ENCODE results near the gene FAM177B.
A peak's percentile ranks its signal among the peaks of the same experiment; 100 is the strongest.

Gene FAM177B

DNA sequence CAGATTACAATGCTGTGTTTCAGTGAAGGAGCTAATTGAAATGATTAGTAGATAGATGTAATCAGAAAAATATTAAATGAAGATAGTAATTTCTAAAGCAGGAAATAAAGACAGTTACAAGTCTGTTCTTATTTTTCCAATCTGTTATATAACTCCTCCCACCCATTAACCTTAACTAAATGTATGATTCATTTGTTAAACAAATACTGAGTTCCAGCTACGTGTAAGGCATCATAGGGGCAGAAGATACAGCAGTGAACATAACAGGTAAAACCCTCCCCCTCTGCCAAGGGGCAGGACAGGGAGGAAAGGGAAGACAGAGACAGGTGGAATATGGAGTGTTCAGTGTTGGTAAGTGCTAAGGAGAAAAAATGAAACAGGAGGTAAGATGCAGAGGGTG lies at the start of gene FAM177B:
Gene FAM177B (plus strand): TSS at position 231 of the 400 bp plus-strand sequence. CDS start 9,344 bp downstream, outside the sequence.
- no peak for DNase-seq

GRCh38 chr1:222691016-222691415 lies 46.0 kb upstream of the FAM177B start:
- DNase-seq: no peak

DNA sequence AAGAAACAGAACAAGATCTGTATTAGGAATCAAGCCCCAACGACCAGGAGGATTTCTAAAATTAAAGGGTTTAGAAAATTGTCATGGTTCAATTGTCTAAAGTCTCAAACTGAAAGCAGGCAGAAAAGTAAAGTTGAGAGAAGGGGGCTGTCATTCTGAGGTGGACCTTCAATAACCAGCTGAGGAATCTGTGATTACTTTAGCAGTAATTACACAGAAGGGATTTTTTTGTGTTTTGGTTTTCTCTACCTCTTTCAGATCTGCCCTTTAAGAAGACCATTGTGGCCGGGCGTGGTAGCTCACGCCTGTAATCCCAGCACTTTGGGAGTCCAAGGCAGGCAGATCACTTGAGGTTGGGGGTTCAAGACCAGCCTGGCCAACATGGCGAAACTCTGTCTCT lies 42.1 kb upstream of the FAM177B start:
- no peak for DNase-seq

DNA sequence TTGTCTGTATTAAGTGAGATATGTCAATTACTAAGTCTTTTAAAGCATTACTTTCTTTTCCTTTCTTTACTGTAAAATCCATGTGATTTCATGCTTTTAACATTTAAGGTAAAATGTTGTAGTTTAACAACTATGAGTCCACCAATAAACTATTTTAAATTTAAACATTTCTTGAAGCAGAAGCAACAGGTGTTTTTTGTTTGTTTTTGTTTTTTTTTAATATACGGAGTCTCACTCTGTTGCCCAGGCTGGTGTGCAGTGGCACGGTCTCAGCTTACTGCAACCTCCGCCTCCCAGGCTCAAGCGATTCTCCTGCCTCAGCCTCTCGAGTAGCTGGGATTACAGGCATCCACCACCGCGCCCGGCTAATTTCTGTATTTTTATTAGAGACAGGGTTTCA lies 40.3 kb upstream of the FAM177B start:
- DNase-seq: no peak

GRCh38 chr1:222697203-222697602 lies 39.8 kb upstream of the FAM177B start:
- DNase-seq: no peak

- DNase-seq: no peak
Measured at GRCh38 chr1:222697826-222698225, 39.2 kb upstream of the FAM177B start.

GRCh38 chr1:222702210-222702609 lies 34.8 kb upstream of the FAM177B start:
- no peak for DNase-seq

GRCh38 chr1:222704260-222704659 lies 32.7 kb upstream of the FAM177B start:
- no peak for DNase-seq

DNA sequence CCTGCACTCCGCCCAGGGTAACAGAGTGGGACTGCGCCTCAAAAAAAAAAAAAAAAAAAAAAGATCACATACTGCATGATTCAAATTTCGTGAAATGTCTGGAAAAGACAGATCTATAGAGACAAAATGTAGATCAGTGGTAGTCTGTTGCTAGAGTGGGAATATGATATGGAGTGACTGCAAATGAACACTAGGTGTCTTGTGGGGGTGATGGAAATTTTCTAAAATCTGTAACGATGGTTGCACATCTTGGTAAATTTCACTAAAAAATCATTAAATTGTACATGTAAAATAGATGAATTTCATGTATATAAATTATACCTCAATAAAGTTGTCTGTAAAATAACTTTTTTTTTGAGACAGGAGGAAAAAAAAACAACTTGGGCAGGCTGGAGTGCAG lies 30.2 kb upstream of the FAM177B start:
- no peak for DNase-seq

DNA sequence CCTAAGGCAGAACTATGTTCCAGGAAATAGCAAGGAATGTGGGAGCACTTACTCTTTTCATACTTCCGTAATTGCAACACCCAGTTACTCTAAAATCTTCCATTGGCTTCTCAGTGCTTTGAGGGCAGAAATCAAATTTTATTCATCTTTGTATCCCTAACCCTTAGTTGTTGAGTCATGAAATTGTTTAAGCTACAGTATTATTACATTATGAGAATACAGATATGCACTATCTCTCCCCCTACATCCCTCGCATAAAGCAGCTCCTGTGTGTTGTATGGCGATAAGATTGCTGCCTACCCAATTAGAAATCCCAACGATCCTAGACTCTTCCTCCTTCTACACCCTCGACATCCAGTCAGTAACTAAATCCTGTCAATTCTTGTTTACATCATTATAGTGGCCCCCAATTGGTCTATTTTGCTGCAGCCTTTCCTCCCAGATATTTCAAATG lies 27.3 kb upstream of the FAM177B start:
- DNase-seq: no peak

DNA sequence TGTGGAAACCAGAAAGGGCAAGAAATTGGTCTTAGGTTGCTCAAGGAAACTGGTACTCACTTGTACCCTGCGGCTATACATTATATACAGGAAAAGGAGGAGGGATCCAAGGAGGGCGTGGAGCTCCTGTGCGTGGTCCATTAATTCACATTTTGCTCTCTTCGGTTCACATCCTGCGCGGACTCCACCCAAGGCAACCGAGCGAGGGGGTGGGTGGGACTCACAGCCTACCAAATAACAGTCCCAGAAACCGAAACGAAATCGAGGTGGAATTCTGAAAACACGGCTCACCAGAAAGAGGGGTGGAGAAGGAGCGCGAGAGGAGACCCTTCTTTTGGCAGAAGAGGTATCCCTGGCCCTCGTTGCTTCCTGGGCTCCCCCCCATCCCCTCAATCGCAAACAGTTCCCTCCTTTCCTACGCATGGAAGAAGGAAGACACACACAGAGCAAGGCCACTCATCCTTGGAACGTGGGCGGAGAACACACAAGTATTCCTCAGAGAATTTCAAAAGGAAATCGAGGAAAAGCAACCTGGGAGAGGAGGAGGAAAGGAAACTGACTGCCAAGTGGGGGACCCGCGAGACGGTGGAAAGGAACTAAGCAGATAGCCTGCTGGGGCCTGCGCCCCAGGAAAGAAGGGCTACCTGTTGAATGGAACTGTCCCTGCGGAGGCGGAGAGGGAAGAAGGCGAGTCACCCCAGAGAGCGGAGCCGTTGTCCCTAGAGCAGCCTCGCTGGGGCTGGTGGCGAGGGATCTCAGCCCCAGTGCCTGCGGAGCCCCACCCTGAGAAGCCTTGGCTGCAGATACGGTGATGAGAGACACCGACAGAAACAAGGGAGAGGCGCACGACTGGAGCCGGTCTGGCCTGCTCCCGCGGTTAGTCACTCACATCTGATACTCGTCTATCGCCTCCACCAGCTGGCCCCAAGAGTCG lies 25.4 kb upstream of the FAM177B start:
- DNase-seq: peak; percentile 30 to 35

GRCh38 chr1:222712253-222713090 lies 24.5 kb upstream of the FAM177B start, which contains the start of the genes AIDA and BROX:
TSS of gene AIDA (minus strand) at chr1:222712491. CDS start at chr1:222712317, 174 bp downstream.
TSS of gene BROX (plus strand) at chr1:222712564. CDS start at chr1:222715700, 3,136 bp downstream.
- DNase-seq: peak; percentile 96 to 97

GRCh38 chr1:222713091-222713961 lies 23.7 kb upstream of the FAM177B start:
- peak; percentile 78 to 79 for DNase-seq

DNA sequence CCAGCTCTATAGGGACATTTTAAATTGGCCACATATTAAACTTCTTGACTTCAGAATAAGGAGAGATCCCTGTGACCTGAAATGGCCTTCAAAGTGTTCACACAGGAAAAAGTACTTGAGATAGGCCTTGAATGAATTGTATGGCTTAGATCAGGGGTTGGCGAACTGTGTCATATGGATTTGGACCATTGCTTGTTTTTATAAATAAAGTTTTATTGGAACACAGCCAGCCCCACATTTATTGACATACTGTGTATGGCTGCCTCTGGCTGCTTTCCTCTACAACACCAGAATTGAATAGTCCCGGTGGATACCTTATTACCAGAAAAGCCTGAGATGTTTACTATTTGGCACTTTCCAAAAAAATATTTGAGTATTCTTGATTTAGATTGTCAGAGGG lies 20.6 kb upstream of the FAM177B start:
- DNase-seq: no peak

DNA sequence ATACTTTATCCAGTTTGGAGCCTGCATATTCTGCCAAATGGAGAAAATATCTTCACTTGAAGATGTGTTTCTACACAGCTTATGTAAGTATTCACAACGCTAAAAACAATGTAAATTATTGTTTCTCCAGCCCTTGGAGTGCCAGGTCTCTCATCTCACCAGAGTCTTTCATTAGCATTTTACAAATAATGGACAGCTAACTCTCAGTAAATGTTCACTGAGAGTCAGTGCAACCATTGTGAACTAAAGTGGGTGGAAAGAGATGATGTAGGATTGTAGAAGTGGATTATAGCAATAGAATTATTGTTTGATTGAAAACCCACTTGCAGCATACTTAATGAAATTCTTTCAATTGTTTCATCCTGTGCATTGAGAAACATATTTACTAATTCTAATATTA lies 8.3 kb upstream of the FAM177B start:
- DNase-seq: no peak

GRCh38 chr1:222730866-222731265 lies 6.1 kb upstream of the FAM177B start:
- DNase-seq: no peak

- DNase-seq: no peak
Measured at GRCh38 chr1:222732216-222733159, 4.5 kb upstream of the FAM177B start.

DNA sequence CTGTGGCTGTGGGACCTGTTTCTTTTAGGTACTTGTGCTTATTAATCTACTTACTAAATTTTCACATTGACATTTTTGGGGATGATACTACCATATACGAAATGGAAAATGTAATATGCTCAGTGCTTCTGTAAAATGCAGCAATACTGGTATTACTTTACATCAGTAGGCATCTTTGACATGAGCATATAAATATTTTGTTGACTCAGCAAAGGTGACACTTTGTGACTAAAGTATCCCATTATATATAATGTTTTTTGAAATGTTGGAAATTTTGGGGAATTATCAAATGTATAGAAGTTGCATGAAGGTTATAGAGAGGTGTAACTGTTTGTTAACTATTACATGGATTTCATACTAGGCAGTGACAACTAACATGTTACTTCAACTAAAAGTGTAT lies 2.3 kb upstream of the FAM177B start:
- no peak for DNase-seq

- no peak for DNase-seq
Measured at GRCh38 chr1:222736470-222736869, 532 bp upstream of the FAM177B start.

- no peak for DNase-seq
Measured at GRCh38 chr1:222739465-222739864, 2.5 kb downstream of the FAM177B start.

DNA sequence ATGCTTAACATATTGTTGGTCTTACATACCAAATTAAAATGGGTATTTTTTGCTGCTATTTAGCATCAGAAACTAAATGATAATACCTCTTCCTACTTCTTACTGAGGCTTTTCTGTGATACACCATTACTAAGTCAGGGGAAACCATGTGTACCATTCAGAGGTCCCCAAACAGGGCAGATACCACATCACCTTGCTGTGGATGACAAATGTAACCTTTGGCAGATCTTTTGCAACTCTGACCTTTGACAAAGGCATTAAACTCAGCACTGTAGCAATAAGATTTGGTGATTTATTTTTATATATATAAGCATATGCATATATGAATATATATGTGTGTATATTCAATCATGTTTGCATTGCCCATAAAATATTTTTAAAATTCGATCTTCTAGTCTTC lies 2.9 kb downstream of the FAM177B start:
- no peak for DNase-seq

Measured in stimulated activated CD4-positive, alpha-beta T cell treated with anti-CD3 and anti-CD28 coated beads, Interleukin-2, amount 100 ng/mL, for 48 hours (primary cell).